ENCODE results near the gene ADIRF.
A peak's percentile ranks its signal among the peaks of the same experiment; 100 is the strongest.
"Not testable (repeated sequence)": the region's sequence is repeated elsewhere in the genome, so short reads cannot be mapped to it uniquely, and the experiment has no call there.

Gene ADIRF

DNA sequence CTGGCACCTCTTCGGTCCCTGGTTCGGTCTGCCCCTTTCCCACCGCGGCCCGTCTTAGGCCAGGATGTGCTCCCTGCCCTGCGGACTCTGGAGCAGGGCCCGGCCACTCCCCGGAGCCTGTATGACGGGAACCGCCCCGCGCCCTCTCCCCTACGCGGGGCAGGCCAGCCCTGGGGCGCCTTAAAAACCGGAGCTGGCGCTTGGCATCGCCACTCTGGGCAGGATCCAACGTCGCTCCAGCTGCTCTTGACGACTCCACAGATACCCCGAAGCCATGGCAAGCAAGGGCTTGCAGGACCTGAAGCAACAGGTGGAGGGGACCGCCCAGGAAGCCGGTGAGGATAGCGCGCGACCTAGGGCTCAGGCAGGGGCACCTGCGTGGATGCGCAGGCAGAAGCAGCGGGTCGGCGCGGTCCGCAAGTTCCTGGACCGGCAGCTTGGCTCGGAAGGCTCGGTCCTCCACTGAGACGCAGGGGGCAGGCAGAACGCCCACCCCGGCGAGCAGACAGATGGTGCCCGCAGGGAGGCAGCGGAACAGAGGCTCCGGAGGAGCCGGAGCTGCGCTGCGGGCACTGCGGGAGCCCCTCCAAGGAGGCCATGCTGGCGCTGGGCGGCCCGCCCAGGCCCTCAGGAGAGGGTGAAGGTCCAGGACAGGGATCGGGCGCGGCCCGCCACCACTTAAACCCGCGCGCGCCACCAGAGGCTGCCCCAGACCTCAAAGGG is at the start of gene ADIRF:
Gene ADIRF (plus strand): TSS at position 212 of the 723 bp plus-strand sequence. CDS start 63 bp downstream, at position 275.
- Mint-ChIP-seq H3K4me1 (peaks cover 45% of the 10 kb centered on the region), H3K27ac (no peak within 1 kb of the TSS), H3K9me3 (no peaks in the 10 kb centered on the region), H3K36me3 (peaks cover 6% of the 10 kb centered on the region), H3K4me3 (peak within 1 kb of the TSS; percentile 18)
- peak in 1 of 2 donors; percentile 46 for DNase-seq (ENCODE audit: low spot score in 2 of 2)
- ATAC-seq: no peak

DNA sequence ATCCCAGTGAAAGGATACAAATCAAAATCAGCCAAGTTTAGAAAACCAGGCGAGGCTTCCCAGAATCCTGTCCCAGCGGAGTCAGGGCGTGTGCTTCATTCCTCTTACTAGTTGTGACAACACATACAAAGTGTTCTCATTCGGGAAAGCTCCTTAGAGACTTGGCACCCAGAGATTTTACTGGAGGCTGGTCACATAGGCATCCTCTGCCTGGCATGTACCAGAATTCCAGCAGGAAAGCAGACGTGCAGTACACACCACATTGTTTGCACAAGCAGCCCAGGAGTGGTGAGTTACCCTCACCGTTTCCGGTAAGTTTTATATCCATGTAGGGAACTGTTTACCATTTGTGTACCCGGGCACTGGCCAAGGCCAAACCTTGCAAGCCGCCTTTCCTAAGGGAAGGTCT is 45.7 kb upstream of the ADIRF start:
- Mint-ChIP-seq H3K36me3 (peaks cover 49% of the 10 kb centered on the region), H3K27ac (no peak overlapping the region), H3K4me1 (no peaks in the 10 kb centered on the region), H3K4me3 (no peak overlapping the region), H3K9me3 (no peaks in the 10 kb centered on the region)
- ATAC-seq (no peak), DNase-seq (ENCODE audit: low spot score in 2 of 2) (no peak)

DNA sequence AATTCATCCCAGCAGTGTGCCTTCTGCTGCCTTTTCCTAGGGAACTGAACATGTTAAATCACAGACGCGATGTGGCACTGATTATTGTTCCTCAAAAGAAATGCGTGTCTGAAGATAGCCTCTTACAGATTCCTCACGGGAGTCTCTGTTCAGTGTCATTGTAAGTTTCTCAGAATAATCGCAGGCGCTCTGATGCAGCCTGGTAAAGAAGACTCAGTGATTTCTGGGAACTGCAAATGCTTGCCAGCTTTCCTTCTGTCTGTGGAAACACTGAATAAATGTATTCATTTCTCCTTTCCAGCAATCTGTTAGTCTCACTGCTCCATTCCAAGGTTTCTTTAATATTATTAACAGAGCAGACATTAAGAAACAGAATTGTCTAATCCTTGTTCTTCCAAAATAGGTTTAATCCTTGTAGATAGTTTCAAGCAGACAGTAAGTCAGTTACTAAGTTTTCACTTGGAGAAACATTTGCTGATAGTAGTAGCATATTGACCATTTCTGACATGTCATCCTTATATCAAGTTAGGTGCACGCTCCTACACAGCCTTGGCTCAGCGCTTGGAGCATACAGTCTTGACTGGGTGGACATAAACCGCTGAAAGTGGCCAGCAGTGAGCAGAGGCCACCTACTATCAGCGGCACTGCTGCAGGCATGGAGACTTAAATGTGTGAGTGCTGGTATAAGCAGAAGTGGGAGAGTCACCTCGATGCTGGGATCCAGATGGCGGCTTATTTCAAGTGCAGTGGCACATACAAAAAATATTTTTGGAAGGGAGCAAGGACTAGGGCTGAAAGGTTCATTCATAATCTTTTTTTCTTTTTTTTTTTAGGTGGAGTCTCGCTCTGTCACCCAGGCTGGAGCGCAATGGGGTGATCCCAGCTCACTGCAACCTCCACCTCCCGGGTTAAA is 38.6 kb upstream of the ADIRF start:
- no peak overlapping the region for H3K4me3 Mint-ChIP-seq
- DNase-seq (ENCODE audit: low spot score in 2 of 2) (no peak), ATAC-seq (no peak)
- no peaks in the 10 kb centered on the region for H3K4me1 Mint-ChIP-seq
- no peak overlapping the region for H3K27ac Mint-ChIP-seq
- H3K36me3 Mint-ChIP-seq: peaks cover 23% of the 10 kb centered on the region
- no peaks in the 10 kb centered on the region for H3K9me3 Mint-ChIP-seq

DNA sequence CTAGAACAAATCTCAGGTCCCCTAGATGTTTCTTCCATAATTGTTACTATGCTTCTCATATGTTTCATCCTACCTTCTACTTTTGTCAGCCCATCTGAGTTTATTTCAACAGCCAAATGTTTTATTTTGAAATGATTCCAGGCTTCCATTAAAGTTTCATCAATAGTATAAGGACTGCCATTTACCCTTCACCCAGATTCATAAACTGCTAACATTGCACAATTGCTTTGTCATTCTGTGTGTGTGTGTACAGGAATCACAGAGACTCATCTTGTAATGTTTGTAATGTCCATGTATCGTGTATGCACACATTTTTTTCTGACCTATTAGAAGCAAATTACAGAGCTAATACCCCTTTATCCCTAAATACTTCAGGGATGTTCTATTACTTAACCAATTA is 36.4 kb upstream of the ADIRF start:
- no peak overlapping the region for H3K4me3 Mint-ChIP-seq
- DNase-seq (ENCODE audit: low spot score in 2 of 2) (no peak), ATAC-seq (no peak)
- no peak overlapping the region for H3K27ac Mint-ChIP-seq
- peaks cover 23% of the 10 kb centered on the region for H3K36me3 Mint-ChIP-seq
- no peaks in the 10 kb centered on the region for H3K9me3 Mint-ChIP-seq
- no peaks in the 10 kb centered on the region for H3K4me1 Mint-ChIP-seq

DNA sequence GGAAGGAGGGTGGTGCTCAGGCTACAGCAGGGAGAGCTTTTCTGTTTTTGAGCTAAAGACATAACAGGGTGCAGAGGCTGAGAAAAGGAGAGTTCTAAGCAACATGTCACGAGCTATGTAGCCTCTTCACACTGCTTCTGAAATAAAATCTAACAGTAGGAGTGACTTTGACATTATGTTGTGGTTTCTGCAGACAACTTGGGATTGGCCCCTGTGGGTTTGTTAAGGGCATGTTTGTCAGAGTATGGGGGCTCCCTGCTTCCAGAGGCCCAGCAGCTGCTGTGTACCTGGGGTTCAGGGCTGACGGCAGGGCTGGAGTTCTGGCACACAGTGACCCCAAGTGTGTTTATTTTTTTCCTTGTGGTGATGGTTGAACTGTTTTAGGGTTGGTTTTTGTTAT is 35.6 kb upstream of the ADIRF start:
- Mint-ChIP-seq H3K4me3 (no peak overlapping the region), H3K4me1 (no peaks in the 10 kb centered on the region), H3K9me3 (no peaks in the 10 kb centered on the region), H3K36me3 (peaks cover 23% of the 10 kb centered on the region), H3K27ac (no peak overlapping the region)
- no peak for ATAC-seq
- no peak for DNase-seq (ENCODE audit: low spot score in 2 of 2)

DNA sequence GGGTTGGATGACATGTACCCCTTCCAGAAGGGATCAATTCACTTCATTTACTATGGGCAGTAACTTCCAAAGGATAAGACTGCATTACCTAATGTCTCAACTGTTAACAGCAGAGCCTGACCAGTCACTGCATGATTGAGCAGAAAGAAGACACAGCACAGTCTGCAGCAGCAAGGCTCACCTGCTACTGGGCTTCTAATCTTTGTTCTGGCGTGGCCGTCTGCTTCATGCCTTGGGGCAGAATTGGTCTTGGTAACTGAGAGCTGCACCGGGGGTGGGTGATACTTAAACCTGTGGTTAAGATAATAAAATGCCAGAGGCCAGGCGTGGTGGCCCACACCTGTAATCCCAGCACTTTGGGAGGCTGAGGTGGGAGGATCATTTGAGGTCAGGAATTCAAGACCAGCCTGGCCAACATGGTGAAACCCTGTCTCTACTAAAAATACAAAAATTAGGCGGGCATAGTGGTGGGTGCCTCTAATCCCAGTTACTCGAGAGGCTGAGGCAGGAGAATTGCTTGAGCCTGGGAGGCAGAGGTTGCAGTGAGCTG is 34.0 kb upstream of the ADIRF start:
- ATAC-seq; H3K4me1 Mint-ChIP-seq; H3K4me3 Mint-ChIP-seq; H3K27ac Mint-ChIP-seq; DNase-seq (ENCODE audit: low spot score in 2 of 2); H3K9me3 Mint-ChIP-seq: not testable (repeated sequence)
- H3K36me3 Mint-ChIP-seq: peaks cover 18% of the 10 kb centered on the region

DNA sequence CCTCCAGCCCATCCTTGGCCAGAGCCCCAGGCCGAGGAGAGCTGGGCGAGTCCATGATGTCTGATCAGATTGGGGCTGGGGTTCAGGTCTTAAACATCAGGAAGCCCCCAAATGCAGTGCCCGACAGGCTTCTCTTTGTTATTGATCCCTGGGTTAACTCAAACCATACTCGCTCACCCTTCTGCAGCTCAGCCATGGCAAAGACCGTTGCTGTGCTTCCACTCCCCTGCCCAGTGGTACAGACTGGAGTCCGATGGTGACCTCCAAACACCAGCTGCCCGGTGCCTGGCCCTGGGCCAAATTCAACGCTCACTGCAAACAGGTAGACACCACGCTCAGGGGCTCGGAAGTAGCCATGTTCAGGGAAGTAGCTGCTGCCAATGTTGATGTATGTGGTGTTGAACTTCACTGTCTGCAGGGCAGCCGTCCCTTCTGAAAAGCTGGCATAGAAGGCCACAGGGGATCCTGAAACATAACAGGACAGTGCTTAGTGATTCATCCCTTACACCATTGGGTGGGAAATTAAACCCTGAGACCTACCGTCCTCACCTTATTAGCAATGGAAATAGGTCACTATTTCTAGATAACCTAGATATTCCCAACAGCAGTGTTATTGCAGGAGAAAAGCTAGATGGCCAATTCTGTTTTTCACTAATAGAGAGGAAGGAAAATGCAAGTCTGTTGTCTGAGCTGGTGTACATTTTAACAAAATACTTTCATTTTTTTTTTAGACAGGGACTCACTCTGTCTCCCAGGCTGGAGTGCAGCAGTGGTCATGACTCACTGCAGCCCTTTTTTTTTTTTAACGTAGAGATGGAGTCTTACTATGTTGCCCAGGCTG is 31.4 kb upstream of the ADIRF start:
- no peak for ATAC-seq
- no peaks in the 10 kb centered on the region for H3K9me3 Mint-ChIP-seq
- DNase-seq (ENCODE audit: low spot score in 2 of 2): no peak
- H3K4me1 Mint-ChIP-seq: no peaks in the 10 kb centered on the region
- no peak overlapping the region for H3K27ac Mint-ChIP-seq
- H3K36me3 Mint-ChIP-seq: peaks cover 5% of the 10 kb centered on the region
- H3K4me3 Mint-ChIP-seq: no peak overlapping the region

DNA sequence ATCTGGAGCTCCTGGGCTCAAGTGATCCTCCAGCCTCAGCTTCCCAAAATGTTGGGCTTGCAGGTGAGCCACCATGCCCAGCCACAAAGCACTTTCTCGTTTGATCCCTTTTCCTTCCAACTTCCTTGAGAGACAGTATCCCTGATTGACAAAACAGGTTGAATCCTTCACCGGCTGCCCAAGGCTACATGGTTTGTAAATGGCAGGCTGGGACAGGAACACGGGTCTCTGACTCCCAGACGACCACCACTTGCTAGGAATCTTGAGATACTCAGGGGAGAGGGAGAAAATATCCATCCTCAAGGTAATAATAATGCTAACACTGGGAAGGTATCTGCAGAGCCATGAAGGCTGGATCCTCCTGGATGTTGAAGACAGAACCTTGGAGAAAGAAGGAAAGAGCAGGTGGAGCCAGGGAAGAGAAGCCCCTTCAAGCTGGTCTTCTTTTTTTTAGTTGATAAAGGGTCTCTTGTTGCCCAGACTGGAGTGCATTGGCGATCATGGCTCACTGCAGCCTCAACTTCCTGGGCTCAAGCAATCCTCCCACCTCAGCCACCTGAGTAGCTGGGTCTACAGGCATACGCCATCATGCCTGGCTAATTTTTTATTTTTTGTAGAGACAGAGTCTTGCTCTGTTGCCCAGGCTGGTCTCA is 30.7 kb upstream of the ADIRF start:
- no peak for ATAC-seq
- no peak overlapping the region for H3K27ac Mint-ChIP-seq
- H3K9me3 Mint-ChIP-seq: no peaks in the 10 kb centered on the region

DNA sequence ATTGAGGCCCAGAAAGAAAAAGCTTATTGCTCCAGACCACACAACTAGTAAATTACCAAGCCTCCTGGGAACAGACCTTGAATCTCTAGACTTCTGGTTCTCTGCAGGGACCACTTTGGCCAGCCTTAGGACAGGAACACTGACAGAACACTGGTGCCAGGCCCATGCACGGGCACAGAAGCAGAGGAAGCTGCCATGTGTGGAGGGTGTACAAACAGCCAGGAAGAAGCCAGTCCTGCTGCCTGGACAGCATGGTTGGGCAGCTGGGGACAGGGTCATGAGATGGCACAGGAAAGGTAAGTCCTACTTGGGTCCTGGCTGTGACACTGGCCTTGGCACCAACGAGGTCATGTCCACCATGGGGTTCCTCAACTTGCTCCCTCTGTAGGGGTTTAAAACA is 30.0 kb upstream of the ADIRF start:
- ATAC-seq (no peak), DNase-seq (ENCODE audit: low spot score in 2 of 2) (no peak)
- Mint-ChIP-seq H3K4me1 (no peaks in the 10 kb centered on the region), H3K4me3 (no peak overlapping the region), H3K9me3 (no peaks in the 10 kb centered on the region), H3K36me3 (no peaks in the 10 kb centered on the region), H3K27ac (no peak overlapping the region)

More for the DNA sequence above, 30.7 kb upstream of the ADIRF start:
- Mint-ChIP-seq H3K36me3 (peaks cover 1% of the 10 kb centered on the region), H3K4me3 (no peak overlapping the region), H3K4me1 (no peaks in the 10 kb centered on the region)
- DNase-seq (ENCODE audit: low spot score in 2 of 2): no peak

DNA sequence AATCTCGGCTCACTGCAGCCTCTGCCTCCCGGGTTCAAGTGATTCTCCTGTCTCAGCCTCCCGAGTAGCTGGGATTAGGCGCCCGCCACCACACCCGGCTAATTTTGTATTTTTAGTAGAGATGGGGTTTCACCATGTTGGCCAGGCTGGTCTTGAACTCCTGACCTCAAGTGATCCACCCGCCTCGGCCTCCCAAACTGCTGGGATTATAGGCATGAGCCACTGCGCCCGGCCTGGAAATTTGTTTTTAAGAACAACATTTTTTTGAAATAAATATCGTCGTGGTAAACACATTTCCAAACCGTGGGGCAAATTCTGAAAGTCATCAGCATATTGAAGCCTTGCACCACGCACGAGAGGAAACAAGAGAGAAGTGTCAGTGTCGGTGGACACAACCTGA is 28.2 kb upstream of the ADIRF start:
- not testable (repeated sequence) for H3K4me1 Mint-ChIP-seq; DNase-seq (ENCODE audit: low spot score in 2 of 2); H3K27ac Mint-ChIP-seq; ATAC-seq; H3K9me3 Mint-ChIP-seq; H3K36me3 Mint-ChIP-seq
- H3K4me3 Mint-ChIP-seq: peak overlapping the region; percentile 50

DNA sequence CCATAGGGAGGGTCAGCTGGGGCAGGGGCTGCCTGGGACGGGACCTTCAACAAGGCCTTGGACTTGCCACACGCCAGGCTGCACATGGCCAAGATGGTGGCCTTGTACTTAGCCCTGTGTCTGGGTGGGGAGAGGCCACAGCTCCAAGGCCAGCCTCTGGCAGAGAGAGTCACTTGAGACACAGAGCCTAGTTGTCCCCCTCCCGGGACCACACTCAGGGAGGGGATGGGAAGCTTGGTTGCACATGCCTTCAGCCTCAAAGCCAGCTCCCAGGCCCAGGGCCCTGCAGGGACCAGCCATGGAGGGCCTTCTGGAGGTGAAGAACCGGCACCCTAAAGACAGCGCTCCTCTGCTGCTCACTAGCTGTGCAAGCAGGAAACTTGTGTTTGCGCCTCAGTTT is 27.6 kb upstream of the ADIRF start:
- no peaks in the 10 kb centered on the region for H3K4me1 Mint-ChIP-seq
- no peak overlapping the region for H3K27ac Mint-ChIP-seq
- no peak for DNase-seq (ENCODE audit: low spot score in 2 of 2)
- no peak for ATAC-seq
- H3K36me3 Mint-ChIP-seq: no peaks in the 10 kb centered on the region
- no peaks in the 10 kb centered on the region for H3K9me3 Mint-ChIP-seq
- H3K4me3 Mint-ChIP-seq: no peak overlapping the region

DNA sequence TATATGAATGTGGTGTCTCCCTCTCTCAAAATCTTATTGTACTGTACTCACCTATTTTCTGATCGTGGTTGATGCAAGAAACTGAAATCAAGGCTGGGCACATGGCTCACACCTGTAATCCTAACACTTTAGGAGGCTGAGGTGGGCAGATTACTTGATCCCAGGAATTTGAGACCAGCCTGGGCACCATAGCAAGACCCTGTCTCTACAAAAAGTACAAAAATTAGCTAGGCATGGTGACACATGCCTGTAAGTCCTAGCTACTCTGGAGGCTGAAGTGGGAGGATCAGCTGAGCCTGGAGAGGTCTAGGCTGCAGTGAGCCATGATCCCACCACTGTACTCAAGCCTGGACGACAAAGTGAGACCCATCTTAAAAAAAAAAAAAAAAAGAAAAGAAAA is 26.9 kb upstream of the ADIRF start:
- no peak for ATAC-seq
- no peak overlapping the region for H3K27ac Mint-ChIP-seq
- no peaks in the 10 kb centered on the region for H3K4me1 Mint-ChIP-seq
- H3K4me3 Mint-ChIP-seq: no peak overlapping the region
- no peak for DNase-seq (ENCODE audit: low spot score in 2 of 2)
- no peaks in the 10 kb centered on the region for H3K9me3 Mint-ChIP-seq
- no peaks in the 10 kb centered on the region for H3K36me3 Mint-ChIP-seq

DNA sequence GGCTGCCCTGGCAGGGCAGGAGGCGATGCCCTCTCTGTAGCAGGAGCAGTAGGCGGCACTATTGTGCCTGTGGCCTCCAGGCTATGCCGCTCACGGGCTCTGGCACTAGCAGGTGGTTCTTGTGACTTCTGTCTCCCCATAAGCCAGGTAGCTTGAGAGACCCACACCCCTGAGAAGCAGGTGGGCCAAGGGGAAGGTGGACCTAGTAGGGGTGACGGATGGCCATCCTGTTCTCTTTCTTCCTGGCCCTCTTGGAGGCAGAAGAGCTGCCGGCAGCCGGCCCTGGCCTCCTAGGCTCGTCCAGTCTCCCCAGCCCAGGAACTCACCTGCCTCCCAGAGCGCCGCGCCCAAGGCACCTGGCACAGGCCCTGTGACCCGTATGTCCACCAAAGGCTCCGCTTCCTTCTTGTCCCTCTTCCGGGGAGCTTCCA is 26.3 kb upstream of the ADIRF start:
- H3K4me3 Mint-ChIP-seq: no peak overlapping the region
- H3K9me3 Mint-ChIP-seq: no peaks in the 10 kb centered on the region
- ATAC-seq (no peak), DNase-seq (ENCODE audit: low spot score in 2 of 2) (no peak)
- H3K36me3 Mint-ChIP-seq: no peaks in the 10 kb centered on the region
- no peak overlapping the region for H3K27ac Mint-ChIP-seq
- H3K4me1 Mint-ChIP-seq: no peaks in the 10 kb centered on the region

DNA sequence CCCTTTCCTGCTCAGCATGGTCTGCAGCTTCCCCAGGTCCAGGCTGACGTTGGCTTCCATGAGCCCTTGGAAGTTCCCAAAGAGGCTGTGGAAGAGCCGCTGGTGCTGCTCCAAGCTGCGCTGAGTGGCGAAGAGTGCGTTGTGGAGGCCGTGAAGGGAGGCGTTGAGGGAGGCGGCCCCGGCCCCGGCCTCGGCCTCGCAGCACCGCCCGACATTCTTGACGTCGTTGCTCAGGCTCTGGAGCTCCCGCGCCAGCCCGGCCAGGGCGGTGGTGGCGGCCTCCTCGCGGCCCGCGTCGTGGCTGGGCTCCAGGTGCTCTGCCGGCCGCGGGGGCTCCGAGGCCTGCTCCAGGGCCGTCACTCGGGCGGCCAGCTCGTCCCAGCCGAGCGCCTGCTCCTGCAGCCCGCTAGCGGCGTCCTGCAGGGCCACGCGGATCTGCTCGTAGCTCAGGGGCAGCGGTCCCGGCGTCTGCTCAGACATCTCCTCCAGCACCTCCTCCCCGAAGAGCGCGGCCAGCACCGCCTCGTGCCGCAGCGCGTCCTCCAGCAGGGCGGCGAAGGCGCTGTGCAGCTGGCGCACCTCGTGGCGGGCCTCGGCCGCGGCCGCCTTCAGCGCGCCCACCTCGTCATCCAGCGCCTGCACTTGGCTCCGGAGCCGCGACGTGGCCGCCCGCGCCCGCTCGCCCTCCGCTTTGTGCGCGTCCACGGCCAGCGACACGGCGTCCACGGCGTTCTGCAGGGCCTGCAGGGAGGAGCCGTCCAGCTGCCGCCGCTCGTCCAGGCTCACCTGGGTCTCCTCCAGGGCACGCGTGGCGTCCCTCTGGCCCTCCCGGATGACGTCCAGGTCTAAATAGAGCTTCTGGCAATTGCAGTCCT is 25.6 kb upstream of the ADIRF start:
- no peak for DNase-seq (ENCODE audit: low spot score in 2 of 2)
- no peak for ATAC-seq
- Mint-ChIP-seq H3K36me3 (no peaks in the 10 kb centered on the region), H3K9me3 (no peaks in the 10 kb centered on the region), H3K27ac (no peak overlapping the region), H3K4me1 (no peaks in the 10 kb centered on the region), H3K4me3 (no peak overlapping the region)
